Right ventricle myocardium inferior (tissue), 1 donor: ENCODE results near the gene PET100. TPM values are rescaled to one million over a fixed set of nuclear protein-coding genes. Genes with fewer than 3 reads are reported as not detected.
A peak's percentile ranks its signal among the peaks of the same experiment; 100 is the strongest.
"Not testable (repeated sequence)": the region's sequence is repeated elsewhere in the genome, so short reads cannot be mapped to it uniquely, and the experiment has no call there.

Experiments used
- ATAC-seq: fragments of 200-7000 bp; cut with Tn5 transposase; one replicate; pipeline ENCODE4 v1.9.1; 2020; ENCODE audit warnings: mild to moderate bottlenecking, moderate library complexity
- DNase-seq: peaks from one replicate; pipeline ENCODE4 v3.0.0; 2021; ENCODE audit errors: missing footprints
- intact Hi-C: fragments of 100-400 bp; cut with DNase I; formaldehyde crosslinking; loops from one replicate; pipeline ENCODE4 v1.11.0; 2022
- total RNA-seq: library from RNA; stranded (reverse); fragmentation: NEBNext Ultra II Directional; extraction: Animal tissue kit (Norgen Biotek cat#: 25700); gene quantifications from one replicate; pipeline ENCODE4 v1.2.1, GENCODE V29; 2021
- donor health status: DM: no; HTN: yes; CAD: no; lungs with severe emphysema.

PET100 gene
- total RNA-seq, 1 donor from 2014 or later: 205 TPM

DNA sequence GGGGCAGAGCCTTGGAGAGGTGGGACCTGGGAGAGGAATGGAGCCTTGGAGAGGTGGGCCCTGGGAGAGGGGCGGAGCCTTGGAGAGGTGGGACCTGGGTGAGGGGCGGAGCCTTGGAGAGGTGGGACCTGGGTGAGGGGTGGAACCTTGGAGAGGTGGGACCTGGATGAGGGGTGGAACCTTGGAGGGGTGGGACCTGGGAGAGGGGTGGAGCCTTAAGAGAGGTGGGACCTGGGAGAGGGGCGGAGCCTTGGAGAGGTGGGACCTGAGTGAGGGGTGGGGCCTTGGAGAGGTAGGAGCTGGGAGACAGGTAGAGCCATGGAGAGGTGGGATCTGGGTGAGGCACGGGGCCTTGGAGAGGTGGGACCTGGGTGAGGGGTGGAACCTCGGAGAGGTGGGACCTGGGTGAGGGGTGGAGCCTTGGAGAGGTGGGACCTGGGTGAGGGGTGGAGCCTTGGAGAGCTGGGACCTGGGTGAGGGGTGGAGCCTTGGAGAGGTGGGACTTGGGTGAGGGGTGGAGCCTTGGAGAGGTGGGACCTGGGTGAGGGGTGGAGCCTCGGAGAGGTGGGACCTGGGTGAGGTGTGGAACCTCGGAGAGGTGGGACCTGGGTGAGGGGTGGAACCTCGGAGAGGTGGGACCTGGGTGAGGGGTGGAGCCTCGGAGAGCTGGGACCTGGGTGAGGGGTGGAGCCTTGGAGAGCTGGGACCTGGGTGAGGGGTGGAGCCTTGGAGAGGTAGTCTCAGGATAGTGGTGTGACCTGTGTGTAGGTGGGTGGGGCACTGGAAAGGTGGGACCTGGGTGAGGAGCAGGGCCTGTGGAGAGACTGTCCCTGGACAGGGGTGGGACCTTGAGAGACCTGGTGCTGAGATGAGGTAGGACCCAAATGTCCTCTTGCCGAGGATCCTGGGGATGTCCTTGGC lies 14.3 kb downstream of the PET100 start:
- ATAC-seq, intact Hi-C loops: not testable (repeated sequence)
- peak; percentile 20 for DNase-seq

DNA sequence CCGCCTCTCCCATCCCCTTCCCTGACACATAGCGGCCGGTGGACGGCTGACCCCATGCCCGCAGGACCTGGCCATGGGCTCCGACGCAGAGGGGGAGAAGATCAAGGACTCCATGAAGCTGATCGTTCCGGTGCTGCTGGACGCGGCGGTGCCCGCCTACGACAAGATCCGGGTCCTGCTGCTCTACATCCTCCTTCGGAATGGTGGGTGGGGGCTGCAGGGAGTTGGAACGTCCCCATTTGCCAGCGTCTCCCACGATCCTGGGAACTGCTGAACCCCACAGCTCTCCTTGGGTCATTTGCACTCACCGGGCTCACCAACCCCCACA lies 14.9 kb downstream of the PET100 start:
- peak; percentile 30 for DNase-seq
- intact Hi-C loops: no loop called here
- no peak for ATAC-seq

DNA sequence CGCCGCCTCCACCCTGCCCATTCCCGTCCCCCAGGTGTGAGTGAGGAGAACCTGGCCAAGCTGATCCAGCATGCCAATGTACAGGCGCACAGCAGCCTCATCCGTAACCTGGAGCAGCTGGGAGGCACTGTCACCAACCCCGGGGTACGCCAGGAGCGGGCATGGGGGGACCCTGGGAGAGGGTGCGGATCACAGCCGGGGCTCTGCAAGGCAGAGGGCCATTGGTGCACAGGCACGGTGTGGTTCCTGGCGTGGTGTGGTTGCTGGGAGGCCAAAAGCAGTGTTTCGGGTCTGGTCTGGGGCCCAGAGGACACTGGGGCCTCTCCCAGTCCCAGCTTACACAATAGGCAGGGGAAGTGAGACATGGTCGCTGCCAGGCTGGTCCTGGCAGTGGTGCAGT lies 15.6 kb downstream of the PET100 start:
- DNase-seq: no peak
- intact Hi-C loops: no loop called here

DNA sequence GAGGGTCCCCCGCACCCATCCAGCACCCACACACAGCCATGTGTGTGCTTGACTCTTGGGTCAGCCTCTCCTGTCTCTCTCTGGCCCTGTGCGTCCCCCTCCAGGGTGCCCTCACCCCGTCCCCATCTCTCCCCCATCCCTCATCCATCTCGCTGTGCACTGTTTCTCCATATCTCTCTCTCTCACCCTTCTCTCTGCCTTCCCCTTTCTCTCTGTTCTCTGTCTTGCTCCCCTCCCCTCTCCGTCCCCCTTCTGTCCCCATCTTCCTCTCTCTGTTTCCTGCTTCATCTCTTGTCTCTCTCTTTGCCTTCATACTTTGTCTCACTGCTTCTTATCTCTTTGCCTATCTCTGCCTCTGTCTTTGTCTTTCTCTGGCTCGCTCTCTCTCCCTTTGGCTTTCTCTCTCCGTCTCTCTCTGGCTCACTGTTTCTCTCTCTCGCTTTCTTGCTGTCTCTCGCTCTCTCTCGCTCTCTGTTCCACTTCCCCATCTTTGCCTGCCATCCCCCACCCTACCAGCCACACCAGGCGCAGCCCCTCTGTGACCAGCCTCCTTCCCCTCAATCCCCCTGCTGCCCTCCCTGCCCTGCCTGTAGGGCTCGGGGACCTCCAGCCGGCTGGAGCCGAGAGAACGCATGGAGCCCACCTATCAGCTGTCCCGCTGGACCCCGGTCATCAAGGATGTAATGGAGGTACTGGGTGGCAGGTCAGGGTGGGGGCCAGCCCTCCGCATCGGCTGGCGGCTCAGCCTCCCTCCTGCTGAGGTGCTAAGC lies 16.2 kb downstream of the PET100 start:
- no peak for ATAC-seq
- intact Hi-C loops: no loop called here
- no peak for DNase-seq

More for the DNA sequence above, 15.6 kb downstream of the PET100 start:
- ATAC-seq: no peak

DNA sequence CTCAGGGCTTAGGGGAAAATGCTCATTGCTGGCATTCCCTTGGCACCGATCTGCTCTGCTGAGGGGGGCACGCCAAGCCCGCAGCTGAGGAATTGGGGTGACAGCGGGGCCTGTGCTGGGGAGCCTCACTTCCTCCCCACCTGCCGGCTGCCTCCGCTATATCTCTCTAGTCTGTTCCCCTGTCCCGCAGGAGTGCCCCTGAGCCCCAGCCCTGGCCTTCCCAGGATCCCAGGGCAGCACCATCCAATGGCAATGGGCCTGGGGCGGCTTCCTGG lies 16.8 kb downstream of the PET100 start:
- DNase-seq: no peak
- no peak for ATAC-seq
- intact Hi-C loops: no loop called here

DNA sequence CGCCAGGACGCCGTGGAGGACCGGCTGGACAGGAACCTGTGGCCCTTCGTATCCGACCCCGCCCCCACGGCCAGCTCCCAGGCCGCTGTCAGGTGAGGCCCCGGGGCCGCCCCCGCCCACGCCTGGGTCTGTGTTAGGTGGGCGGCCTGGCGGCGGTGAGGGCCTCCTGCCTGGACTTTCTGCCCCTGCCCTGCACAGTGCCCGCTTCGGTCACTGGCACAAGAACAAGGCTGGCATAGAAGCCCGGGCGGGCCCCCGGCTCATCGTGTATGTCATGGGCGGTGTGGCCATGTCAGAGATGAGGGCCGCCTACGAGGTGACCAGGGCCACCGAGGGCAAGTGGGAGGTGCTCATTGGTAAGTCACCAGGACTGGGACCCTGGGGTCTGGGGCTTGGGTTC lies 17.6 kb downstream of the PET100 start:
- intact Hi-C loops: no loop called here

GRCh38 chr19:7648265-7649014 lies 18.8 kb downstream of the PET100 start:
- DNase-seq (peak; percentile 31), ATAC-seq (no peak)
- intact Hi-C loops: no loop called here

More for the DNA sequence above, 17.6 kb downstream of the PET100 start:
- ATAC-seq (no peak), DNase-seq (peak; percentile 64)

DNA sequence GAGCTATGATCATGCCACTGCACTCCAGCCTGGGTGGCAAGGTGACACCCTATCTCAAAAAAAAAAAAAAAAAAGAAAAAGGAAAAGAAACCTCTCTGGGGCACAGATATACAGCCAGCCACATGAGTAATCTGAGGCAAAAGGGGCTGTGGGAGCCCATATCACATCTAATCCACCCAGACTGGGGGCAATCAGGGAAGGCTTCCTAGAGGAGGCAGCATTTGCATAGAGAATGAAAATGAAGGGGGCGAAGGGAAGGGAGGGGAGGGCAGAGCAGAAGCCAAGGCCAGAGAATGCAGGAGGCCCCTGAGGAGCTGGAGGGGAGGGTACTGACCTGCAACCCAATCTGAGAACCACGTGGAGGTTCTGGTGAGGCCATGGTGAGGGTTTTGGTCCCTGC lies 20.6 kb downstream of the PET100 start:
- no peak for ATAC-seq
- no peak for DNase-seq
- intact Hi-C loops: no loop called here

GRCh38 chr19:7652061-7652641 lies 22.6 kb downstream of the PET100 start:
- DNase-seq: peak; percentile 94
- intact Hi-C loops: no loop called here
- peak; percentile 77 for ATAC-seq

GRCh38 chr19:7654401-7654800 lies 24.8 kb downstream of the PET100 start:
- intact Hi-C loops: no loop called here
- DNase-seq (peak; percentile 20), ATAC-seq (no peak)

- intact Hi-C loops: no loop called here
- no peak for ATAC-seq
Measured at GRCh38 chr19:7655581-7655980, 26.0 kb downstream of the PET100 start.

GRCh38 chr19:7657131-7657751 lies 27.6 kb downstream of the PET100 start:
- DNase-seq (peak; percentile 69), ATAC-seq (peak; percentile 46)
- intact Hi-C loops: no loop called here

More at GRCh38 chr19:7655581-7655980, 26.0 kb downstream of the PET100 start:
- DNase-seq: peak; percentile 11

GRCh38 chr19:7658219-7658686 lies 28.7 kb downstream of the PET100 start:
- intact Hi-C loops: no loop called here
- ATAC-seq: no peak
- DNase-seq: no peak

- DNase-seq: no peak
- no peak for ATAC-seq
- intact Hi-C loops: no loop called here
Measured at GRCh38 chr19:7661744-7662538, 32.3 kb downstream of the PET100 start.

DNA sequence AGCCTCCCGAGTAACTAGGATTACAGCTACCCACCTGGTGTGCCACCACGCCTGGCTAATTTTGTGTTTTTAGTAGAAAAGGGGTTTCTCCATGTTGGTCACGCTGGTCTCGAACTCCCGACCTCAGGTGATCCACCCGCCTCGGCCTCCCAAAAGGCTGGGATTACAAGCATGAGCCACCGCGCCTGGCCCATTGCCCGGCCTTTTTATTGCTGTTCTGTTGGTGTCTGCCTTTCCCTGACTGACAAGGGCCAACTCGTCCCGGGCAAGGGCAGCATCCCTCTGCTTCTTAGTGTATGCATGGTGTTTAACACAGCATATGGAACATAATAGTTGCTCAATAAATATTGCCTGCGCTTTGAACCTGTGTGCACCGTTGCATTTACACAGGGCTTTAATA lies 33.1 kb downstream of the PET100 start:
- intact Hi-C loops: no loop called here
- DNase-seq: no peak
- ATAC-seq: no peak

- intact Hi-C loops: no loop called here
- ATAC-seq: no peak
- no peak for DNase-seq
Measured at GRCh38 chr19:7663706-7664105, 34.1 kb downstream of the PET100 start.

GRCh38 chr19:7665076-7665475 lies 35.5 kb downstream of the PET100 start:
- intact Hi-C loops: no loop called here
- no peak for DNase-seq
- ATAC-seq: no peak

GRCh38 chr19:7668842-7669241 lies 39.2 kb downstream of the PET100 start, which contains the start of gene RETN:
Gene RETN (plus strand): TSS chr19:7669049. CDS start chr19:7669327, 278 bp downstream.
- no peak for DNase-seq
- intact Hi-C loops: no loop called here
- no peak for ATAC-seq
